Subcutaneous adipose tissue (tissue), 4 donors: ENCODE data around the gene PDE6B. TPM values are rescaled to one million over a fixed set of nuclear protein-coding genes. Genes with fewer than 3 reads are reported as not detected.

Experiments used
- total RNA-seq, 4 donors: library from RNA; depleted of rRNA; stranded (reverse); fragments of >200 nt; gene quantifications; one replicate each; pipeline ENCODE4 v1.1.0, GENCODE V29; 2016
- TF ChIP-seq, protein P1 (sequence below): fragments of 450-650 bp; IDR thresholded peaks from one replicate; pipeline ENCODE4 v1.5.1; 2016; ENCODE audit warnings: low read depth, mild to moderate bottlenecking, control low read depth, antibody characterized with exemption, moderate library complexity

PDE6B gene
- total RNA-seq, 4 donors from 2014 or later = 2.0 to 5.9 (median 3.8) TPM; not detected in 1

- TF ChIP-seq, protein P1, sequence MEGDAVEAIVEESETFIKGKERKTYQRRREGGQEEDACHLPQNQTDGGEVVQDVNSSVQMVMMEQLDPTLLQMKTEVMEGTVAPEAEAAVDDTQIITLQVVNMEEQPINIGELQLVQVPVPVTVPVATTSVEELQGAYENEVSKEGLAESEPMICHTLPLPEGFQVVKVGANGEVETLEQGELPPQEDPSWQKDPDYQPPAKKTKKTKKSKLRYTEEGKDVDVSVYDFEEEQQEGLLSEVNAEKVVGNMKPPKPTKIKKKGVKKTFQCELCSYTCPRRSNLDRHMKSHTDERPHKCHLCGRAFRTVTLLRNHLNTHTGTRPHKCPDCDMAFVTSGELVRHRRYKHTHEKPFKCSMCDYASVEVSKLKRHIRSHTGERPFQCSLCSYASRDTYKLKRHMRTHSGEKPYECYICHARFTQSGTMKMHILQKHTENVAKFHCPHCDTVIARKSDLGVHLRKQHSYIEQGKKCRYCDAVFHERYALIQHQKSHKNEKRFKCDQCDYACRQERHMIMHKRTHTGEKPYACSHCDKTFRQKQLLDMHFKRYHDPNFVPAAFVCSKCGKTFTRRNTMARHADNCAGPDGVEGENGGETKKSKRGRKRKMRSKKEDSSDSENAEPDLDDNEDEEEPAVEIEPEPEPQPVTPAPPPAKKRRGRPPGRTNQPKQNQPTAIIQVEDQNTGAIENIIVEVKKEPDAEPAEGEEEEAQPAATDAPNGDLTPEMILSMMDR = no peak
These were observed 44.2 kb upstream of the PDE6B start for GRCh38 chr4:581181-581580.

- TF ChIP-seq, protein P1 = no peak
These were observed 43.5 kb upstream of the PDE6B start for GRCh38 chr4:581753-582361.

GRCh38 chr4:583820-584219 is 41.6 kb upstream of the PDE6B start:
- TF ChIP-seq, protein P1 = no peak

GRCh38 chr4:587671-588350 is 37.6 kb upstream of the PDE6B start:
- TF ChIP-seq, protein P1 = no peak

DNA sequence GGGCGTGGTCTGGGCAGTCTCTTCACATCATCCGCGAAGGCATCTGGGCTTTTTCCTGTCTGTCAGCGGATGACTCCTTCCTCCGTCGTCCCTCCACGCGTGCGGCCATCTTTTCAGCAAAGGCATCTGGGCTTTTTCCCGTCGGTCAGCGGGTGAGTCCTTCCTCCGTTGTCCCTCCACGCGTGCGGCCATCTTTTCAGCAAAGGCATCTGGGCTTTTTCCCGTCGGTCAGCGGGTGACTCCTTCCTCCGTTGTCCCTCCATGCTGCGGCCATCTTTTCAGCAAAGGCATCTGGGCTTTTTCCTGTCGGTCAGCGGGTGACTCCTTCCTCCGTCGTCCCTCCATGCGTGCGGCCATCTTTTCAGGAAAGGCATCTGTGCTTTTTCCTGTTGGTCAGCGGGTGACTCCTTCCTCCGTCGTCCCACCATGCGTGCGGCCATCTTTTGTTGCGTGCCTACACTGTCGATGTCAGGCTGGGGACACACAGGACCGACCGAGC is 37.0 kb upstream of the PDE6B start:
- TF ChIP-seq, protein P1 = no peak

DNA sequence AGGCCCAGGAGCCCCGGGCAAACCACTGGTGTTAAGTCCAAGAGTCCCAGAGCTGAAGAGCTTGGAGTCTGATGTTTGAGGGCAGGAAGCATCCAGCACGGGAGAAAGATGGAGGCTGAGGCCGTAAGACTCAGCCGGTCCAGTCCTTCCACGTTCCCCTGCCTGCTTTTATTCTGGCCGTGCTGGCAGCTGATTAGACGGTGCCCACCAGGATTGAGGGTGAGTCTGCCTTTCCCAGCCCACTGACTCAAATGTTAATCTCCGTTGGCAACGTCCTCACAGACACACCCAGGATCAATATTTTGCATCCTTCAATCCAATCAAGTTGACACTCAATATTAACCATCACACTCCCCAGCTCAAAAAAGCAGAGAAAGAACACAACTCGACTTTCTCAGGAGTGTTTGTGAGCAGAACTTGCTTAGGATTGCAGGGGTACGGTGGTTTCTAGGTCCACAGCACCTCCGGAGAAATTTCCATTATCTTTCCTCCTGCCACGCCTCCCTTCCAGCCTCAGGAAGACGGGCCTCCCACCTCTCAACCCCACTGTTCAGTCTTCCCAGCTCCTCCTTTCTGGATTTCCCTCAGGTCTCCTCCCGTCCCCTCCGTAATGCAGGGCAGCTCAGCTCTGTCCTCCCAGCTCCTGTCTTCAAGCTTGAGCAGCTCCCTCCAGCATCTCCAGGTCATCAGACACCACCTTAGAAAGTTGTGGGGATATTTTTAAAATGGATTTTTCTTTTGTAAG is 36.0 kb upstream of the PDE6B start:
- TF ChIP-seq, protein P1 = no peak

DNA sequence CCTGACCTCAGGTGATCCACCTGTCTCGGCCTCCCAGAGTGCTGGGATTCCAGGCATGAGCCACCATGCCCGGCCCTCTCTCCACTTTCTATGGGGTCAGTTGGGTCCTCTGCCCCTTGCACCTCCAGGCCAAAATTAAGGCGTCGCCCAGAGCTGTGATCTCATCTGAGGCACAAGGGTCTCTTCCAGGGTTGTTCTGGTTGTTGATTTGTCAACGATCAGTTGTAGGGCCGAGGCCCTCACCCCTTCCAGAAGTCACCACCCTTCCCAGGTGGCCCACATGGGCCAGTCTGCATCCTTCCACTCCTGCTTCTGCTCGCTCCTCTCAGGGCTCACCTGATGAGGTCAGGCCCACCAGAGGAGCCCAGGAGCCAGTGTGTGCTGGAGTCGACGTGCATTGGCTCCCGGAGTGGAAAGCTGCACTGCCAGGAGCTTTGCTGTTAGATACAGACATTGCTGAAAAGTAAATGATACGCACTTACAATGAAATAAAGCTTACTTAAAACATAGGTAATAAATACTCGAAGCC is 35.0 kb upstream of the PDE6B start:
- TF ChIP-seq, protein P1 = no peak
